HCT116 (cell line): ENCODE results near the gene MYO7A. TPM values are rescaled to one million over a fixed set of nuclear protein-coding genes. Genes with fewer than 3 reads are reported as not detected.

Source experiments
- ATAC-seq: fragments of 200-7000 bp; cut with Tn5 transposase; 2 replicates; pipeline ENCODE4 v1.9.1; 2020; ENCODE audit warnings: mild to moderate bottlenecking, moderate library complexity
- BruUV-seq: library from RNA; stranded (reverse); fragments of 400-500 nt; replicated peaks from 2 replicates; lab custom pipeline; 2021; lab: Mats Ljungman, UMichigan
- CTCF ChIA-PET: fragments of 300-600 bp; sonication (Branson Sonifier 250); formaldehyde crosslinking; loops from one replicate; lab custom pipeline; 2021; ENCODE audit warnings: antibody characterized with exemption; lab: Charles Lee
- POLR2A ChIA-PET: fragments of 300-600, 350-600 bp; sonication (Branson Sonifier 250); formaldehyde crosslinking; loops from one replicate; lab custom pipeline; 2021; ENCODE audit warnings: antibody characterized with exemption; lab: Charles Lee
- RAD21 ChIA-PET, 2 experiments: fragments of 300-600 bp; sonication (Branson Sonifier 250); formaldehyde crosslinking; loops; one replicate each; lab custom pipeline; 2023; ENCODE audit warnings: low total read pairs in 2 of 2; ENCODE audit not compliant: uncharacterized antibody in 2 of 2, unreplicated experiment in 2 of 2, low non-redundant PET in 1 of 2; lab: Charles Lee
- DNase-seq: peaks from one replicate; pipeline ENCODE4 v3.0.0-alpha.2; 2010; ENCODE audit warnings: low read depth, low spot score
- H2AFZ ChIP-seq: fragments of 200-600 bp; shearing (Covaris generic), sonication (generic); 2 replicates; pipeline ENCODE4 v1.6.1; 2017; ENCODE audit warnings: low read depth, mixed run types, mixed read lengths, antibody characterized with exemption, low read length; ENCODE audit not compliant: poor library complexity, severe bottlenecking
- H3K27ac ChIP-seq: 2 replicates; pipeline ENCODE4 v1.5.1; 2012; ENCODE audit warnings: low read depth, low read length
- H3K27me3 ChIP-seq: fragments of 200-600 bp; sonication (generic); 2 replicates; pipeline ENCODE4 v1.6.1; 2016; ENCODE audit warnings: mixed run types, low read length, mixed read lengths; ENCODE audit not compliant: insufficient read depth
- H3K36me3 ChIP-seq, 2 experiments: fragments of 200-500 bp in 1 of 2; fragments of 200-600 bp in 1 of 2; sonication (Bioruptor generic) in 1 of 2; sonication (generic) in 1 of 2; 2 replicates each; pipeline versions ENCODE4 v1.5.1 to v1.6.1; 2014 to 2016; ENCODE audit warnings: low read length in 2 of 2, inconsistent platforms in 1 of 2, mixed read lengths in 1 of 2, mixed run types in 1 of 2; ENCODE audit not compliant: insufficient read depth in 2 of 2, control insufficient read depth in 1 of 2
- H3K4me1 ChIP-seq, 2 experiments: fragments of 200-600 bp in 1 of 2; sonication (generic) in 1 of 2; 2 replicates each; pipeline versions ENCODE4 v1.5.1 to v1.6.1; 2012 to 2017; ENCODE audit warnings: low read length in 2 of 2, inconsistent platforms in 1 of 2, mild to moderate bottlenecking in 1 of 2, mixed read lengths in 1 of 2, mixed run types in 1 of 2, moderate library complexity in 1 of 2; ENCODE audit not compliant: insufficient read depth in 2 of 2, control insufficient read depth in 1 of 2
- H3K4me2 ChIP-seq: fragments of 200-600 bp; sonication (generic); 2 replicates; pipeline ENCODE4 v1.6.1; 2017; ENCODE audit warnings: mixed run types, low read length, mixed read lengths
- H3K4me3 ChIP-seq, 2 experiments: fragments of 200-600 bp in 1 of 2; sonication (generic) in 1 of 2; replicated peaks in 1 of 2; 2 replicates each; pipeline ENCODE4 v1.5.1; 2011 to 2016; ENCODE audit warnings: low read length in 2 of 2, control low read depth in 1 of 2, low read depth in 1 of 2, mild to moderate bottlenecking in 1 of 2, mixed read lengths in 1 of 2, mixed run types in 1 of 2
- H3K79me2 ChIP-seq: fragments of 200-600 bp; sonication (generic); 2 replicates; pipeline ENCODE4 v1.6.1; 2017; ENCODE audit warnings: mild to moderate bottlenecking, mixed run types, low read length, moderate library complexity, mixed read lengths; ENCODE audit not compliant: insufficient read depth
- H3K9ac ChIP-seq: fragments of 200-600 bp; sonication (generic); 2 replicates; pipeline ENCODE4 v1.6.1; 2016; ENCODE audit warnings: low read length, mixed read lengths
- H3K9me2 ChIP-seq: fragments of 200-600 bp; sonication (generic), shearing (Covaris generic); 2 replicates; pipeline ENCODE4 v1.6.1; 2017; ENCODE audit warnings: mixed run types, mild to moderate bottlenecking, moderate library complexity; ENCODE audit not compliant: insufficient read depth
- H3K9me3 ChIP-seq, 2 experiments: fragments of 200-500 bp in 1 of 2; fragments of 200-600 bp in 1 of 2; sonication (Bioruptor generic) in 1 of 2; sonication (generic) in 1 of 2; 2 replicates each; pipeline ENCODE4 v1.6.1; 2014 to 2017; ENCODE audit warnings: low read length in 2 of 2, mixed read lengths in 2 of 2, inconsistent platforms in 1 of 2, low read depth in 1 of 2, mild to moderate bottlenecking in 1 of 2, mixed run types in 1 of 2, moderate library complexity in 1 of 2; ENCODE audit not compliant: control insufficient read depth in 1 of 2, insufficient read depth in 1 of 2
- H4K20me1 ChIP-seq: fragments of 200-600 bp; sonication (generic), shearing (Covaris generic); 2 replicates; pipeline ENCODE4 v1.6.1; 2017; ENCODE audit warnings: mixed run types, mild to moderate bottlenecking, moderate library complexity; ENCODE audit not compliant: insufficient read depth
- CEBPB ChIP-seq: IDR thresholded peaks from 2 replicates; pipeline ENCODE4 v1.6.1; 2012; ENCODE audit warnings: low read depth
- CTCF ChIP-seq, 3 experiments: fragments of 200-600 bp in 1 of 3; sonication (generic) in 1 of 3; IDR thresholded peaks in 2 of 3; conservative IDR thresholded peaks in 1 of 3; 2 replicates each; pipeline ENCODE4 v1.5.1; 2012 to 2017; ENCODE audit warnings: low read depth in 2 of 3, low read length in 2 of 3, antibody characterized with exemption in 1 of 3, borderline replicate concordance in 1 of 3, control low read depth in 1 of 3, mild to moderate bottlenecking in 1 of 3, mixed read lengths in 1 of 3, mixed run types in 1 of 3, moderate library complexity in 1 of 3; ENCODE audit not compliant: insufficient read depth in 1 of 3
- EGR1 ChIP-seq: IDR thresholded peaks from 2 replicates; pipeline ENCODE4 v1.6.1; 2012; ENCODE audit warnings: low read depth
- FOSL1 ChIP-seq: IDR thresholded peaks from 2 replicates; pipeline ENCODE4 v1.6.1; 2012; ENCODE audit warnings: low read depth
- JUND ChIP-seq: IDR thresholded peaks from 2 replicates; pipeline ENCODE4 v1.6.1; 2012
- MAX ChIP-seq: IDR thresholded peaks from 2 replicates; pipeline ENCODE4 v1.6.1; 2012
- POLR2A ChIP-seq: IDR thresholded peaks from 2 replicates; pipeline ENCODE4 v1.7.0; 2011; ENCODE audit warnings: borderline replicate concordance; ENCODE audit not compliant: insufficient read depth, insufficient read length; ENCODE audit errors: extremely low read depth
- RAD21 ChIP-seq: IDR thresholded peaks from 2 replicates; pipeline ENCODE4 v1.6.1; 2012; ENCODE audit warnings: low read depth, mild to moderate bottlenecking
- YY1 ChIP-seq: IDR thresholded peaks from 2 replicates; pipeline ENCODE4 v1.6.1; 2011; ENCODE audit warnings: low read length, low read depth, moderate library complexity, mild to moderate bottlenecking; ENCODE audit not compliant: insufficient replicate concordance; ENCODE audit errors: extremely low read depth
- intact Hi-C: fragments of 100-400 bp; cut with micrococcal nuclease; formaldehyde crosslinking; loops from 2 replicates; pipeline ENCODE4 v1.10.0; 2022
- total RNA-seq: library from RNA; stranded (reverse); gene quantifications from one replicate; pipeline ENCODE4 v1.2.1, GENCODE V29; 2021; ENCODE audit not compliant: unreplicated experiment

Gene MYO7A
- total RNA-seq, 1 experiment from 2014 or later = 1.8 TPM

- H3K36me3 ChIP-seq = no peaks in the 10 kb centered on the region
- BruUV-seq = no TSS peak
- no peak overlapping the region for H3K9ac ChIP-seq
- H3K9me2 ChIP-seq = no peaks in the 10 kb centered on the region
- DNase-seq (no peak), ATAC-seq (no peak)
- H3K4me3 ChIP-seq = no peak overlapping the region
- no peaks in the 10 kb centered on the region for H3K27me3 ChIP-seq
- peaks cover 0 to 5% of the 10 kb centered on the region in 2 experiments; a peak in 1 of 4 replicates for H3K4me1 ChIP-seq
- CTCF ChIA-PET = no interaction called here
- H2AFZ ChIP-seq = no peak overlapping the region
- POLR2A ChIA-PET = no interaction called here
- RAD21 ChIA-PET = no interaction called here
- H3K4me2 ChIP-seq = no peak overlapping the region
- intact Hi-C loops = no loop called here
- H3K27ac ChIP-seq = no peak overlapping the region
- H4K20me1 ChIP-seq = no peaks in the 10 kb centered on the region
- TF ChIP-seq FOSL1 = no peak
- TF ChIP-seq RAD21 = no peak
- no peak for TF ChIP-seq EGR1
- TF ChIP-seq YY1 = no peak
- TF ChIP-seq MAX = no peak
- no peak for TF ChIP-seq CEBPB
- TF ChIP-seq POLR2A = no peak
- no peak for TF ChIP-seq JUND
- TF ChIP-seq CTCF (IDR thresholded peaks at IDR 0.05 in 2 of 3, conservative IDR thresholded peaks at IDR 0.05 in 1 of 3; ENCODE audit: borderline replicate concordance in 1 of 3, insufficient read depth in 1 of 3, low read depth in 2 of 3, low read length in 2 of 3) = no peak
- no peaks in the 10 kb centered on the region for H3K79me2 ChIP-seq
- H3K9me3 ChIP-seq = no peaks in the 10 kb centered on the region
These were observed 21.1 kb downstream of the MYO7A start for GRCh38 chr11:77148963-77149715.
